ENCODE results near the gene KLHL28.

Gene KLHL28

GRCh38 chr14:44914849-44915248, 46.9 kb downstream of the KLHL28 start:
- Histone ChIP-seq H3K4me1 (ENCODE audit: low read depth, poor library complexity, severe bottlenecking) (no peaks in the 10 kb centered on the region), H3K4me3 (IDR thresholded peaks at IDR 0.05; ENCODE audit: insufficient read depth, low read depth, low read length) (no peak overlapping the region), H3K9ac (no peak overlapping the region), H2AFZ (ENCODE audit: low read depth) (no peak overlapping the region), H3K27ac (no peak overlapping the region), H3K79me2 (ENCODE audit: insufficient read depth, low read depth) (no peaks in the 10 kb centered on the region), H4K20me1 (ENCODE audit: insufficient read depth) (no peaks in the 10 kb centered on the region), H3K36me3 (ENCODE audit: insufficient read depth) (no peaks in the 10 kb centered on the region), H3K4me2 (no peak overlapping the region), H3K27me3 (ENCODE audit: insufficient read depth, low read depth) (no peaks in the 10 kb centered on the region)
- no peak for TF ChIP-seq CTCF (conservative IDR thresholded peaks at IDR 0.05; ENCODE audit: low read depth, low read length)

GRCh38 chr14:44912041-44912869, 49.5 kb downstream of the KLHL28 start:
- Histone ChIP-seq H3K4me2 (no peak overlapping the region), H3K4me3 (IDR thresholded peaks at IDR 0.05; ENCODE audit: insufficient read depth, low read depth, low read length) (no peak overlapping the region), H3K9ac (no peak overlapping the region)

GRCh38 chr14:44910821-44911220, 50.9 kb downstream of the KLHL28 start:
- H3K27me3 ChIP-seq (ENCODE audit: insufficient read depth, low read depth) = no peaks in the 10 kb centered on the region
- H3K27ac ChIP-seq = no peak overlapping the region
- no peaks in the 10 kb centered on the region for H4K20me1 ChIP-seq (ENCODE audit: insufficient read depth)
- no peaks in the 10 kb centered on the region for H3K79me2 ChIP-seq (ENCODE audit: insufficient read depth, low read depth)
- no peaks in the 10 kb centered on the region for H3K4me1 ChIP-seq (ENCODE audit: low read depth, poor library complexity, severe bottlenecking)
- no peak overlapping the region for H3K4me3 ChIP-seq (IDR thresholded peaks at IDR 0.05; ENCODE audit: insufficient read depth, low read depth, low read length)
- H2AFZ ChIP-seq (ENCODE audit: low read depth) = no peak overlapping the region
- no peak for TF ChIP-seq CTCF (conservative IDR thresholded peaks at IDR 0.05; ENCODE audit: low read depth, low read length)
- no peaks in the 10 kb centered on the region for H3K36me3 ChIP-seq (ENCODE audit: insufficient read depth)
- H3K9ac ChIP-seq = no peak overlapping the region
- H3K4me2 ChIP-seq = no peak overlapping the region

More at GRCh38 chr14:44912041-44912869, 49.5 kb downstream of the KLHL28 start:
- TF ChIP-seq CTCF (conservative IDR thresholded peaks at IDR 0.05; ENCODE audit: low read depth, low read length) = no peak
- Histone ChIP-seq H4K20me1 (ENCODE audit: insufficient read depth) (no peaks in the 10 kb centered on the region), H3K27ac (no peak overlapping the region), H3K27me3 (ENCODE audit: insufficient read depth, low read depth) (no peaks in the 10 kb centered on the region), H3K79me2 (ENCODE audit: insufficient read depth, low read depth) (no peaks in the 10 kb centered on the region), H3K36me3 (ENCODE audit: insufficient read depth) (no peaks in the 10 kb centered on the region), H2AFZ (ENCODE audit: low read depth) (no peak overlapping the region), H3K4me1 (ENCODE audit: low read depth, poor library complexity, severe bottlenecking) (no peaks in the 10 kb centered on the region)

- H3K4me1 ChIP-seq (ENCODE audit: low read depth, poor library complexity, severe bottlenecking) = peaks cover 11% of the 10 kb centered on the region
- no peaks in the 10 kb centered on the region for H3K27me3 ChIP-seq (ENCODE audit: insufficient read depth, low read depth)
- TF ChIP-seq CTCF (conservative IDR thresholded peaks at IDR 0.05; ENCODE audit: low read depth, low read length) = no peak
- H3K4me3 ChIP-seq (IDR thresholded peaks at IDR 0.05; ENCODE audit: insufficient read depth, low read depth, low read length) = no peak overlapping the region
- H3K79me2 ChIP-seq (ENCODE audit: insufficient read depth, low read depth) = no peaks in the 10 kb centered on the region
- no peak overlapping the region for H3K4me2 ChIP-seq
- no peak overlapping the region for H3K27ac ChIP-seq
- H2AFZ ChIP-seq (ENCODE audit: low read depth) = no peak overlapping the region
- no peaks in the 10 kb centered on the region for H3K36me3 ChIP-seq (ENCODE audit: insufficient read depth)
- no peak overlapping the region for H3K9ac ChIP-seq
- no peaks in the 10 kb centered on the region for H4K20me1 ChIP-seq (ENCODE audit: insufficient read depth)
Observed at GRCh38 chr14:44901696-44902095, 60.1 kb downstream of the KLHL28 start.

Data from KMS-11 (cell line).